ENCODE data around the gene ZNF70.

Gene ZNF70

GRCh38 chr22:23715806-23716375 lies 35.0 kb downstream of the ZNF70 start:
- no peak for DNase-seq

DNA sequence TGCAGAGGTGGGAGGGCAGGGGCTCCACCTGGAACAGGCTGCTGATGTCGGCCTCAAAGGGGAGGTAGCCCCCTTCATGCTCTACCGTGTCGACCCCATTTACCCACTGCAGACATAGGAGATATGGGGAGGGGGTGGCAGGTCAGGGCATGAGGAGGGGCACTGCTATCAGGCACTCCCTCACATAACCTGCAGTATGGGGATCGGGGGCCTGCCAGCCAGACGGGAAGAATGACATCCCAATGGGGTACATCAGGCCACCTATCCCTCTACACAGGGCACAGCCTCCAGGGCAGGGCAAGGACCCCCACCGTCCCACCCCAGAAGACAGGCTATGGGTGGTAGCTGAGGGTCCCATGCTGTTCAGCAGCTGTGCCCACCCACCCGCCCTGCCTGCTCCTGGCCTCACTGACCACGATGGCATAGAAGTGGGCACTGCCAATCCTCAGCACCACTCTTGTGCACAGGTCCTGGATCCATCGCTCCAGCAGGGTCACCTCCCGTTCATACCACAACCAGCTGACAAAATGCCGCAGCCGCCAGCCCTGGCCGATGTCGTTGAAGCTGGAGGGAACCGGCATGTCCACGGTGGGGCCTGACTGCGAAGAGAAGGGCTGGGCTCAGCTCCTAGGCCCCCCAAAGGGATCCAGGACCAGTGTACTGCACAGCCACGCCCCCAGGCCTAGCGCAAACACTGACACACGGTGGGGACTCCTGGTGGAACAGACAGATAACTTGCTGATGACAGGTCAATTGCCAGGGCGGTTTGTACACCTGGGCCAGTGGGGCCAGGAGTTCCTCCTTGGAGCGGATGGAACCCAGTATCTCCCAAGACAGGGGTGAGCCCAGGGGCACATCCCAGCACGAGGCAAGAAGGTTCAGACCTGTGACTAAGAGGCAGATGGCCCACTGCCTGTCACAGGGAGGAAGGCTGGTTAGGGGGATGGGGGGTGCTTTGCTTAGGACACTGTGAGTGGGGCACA lies 36.0 kb downstream of the ZNF70 start:
- DNase-seq, result no peak

DNA sequence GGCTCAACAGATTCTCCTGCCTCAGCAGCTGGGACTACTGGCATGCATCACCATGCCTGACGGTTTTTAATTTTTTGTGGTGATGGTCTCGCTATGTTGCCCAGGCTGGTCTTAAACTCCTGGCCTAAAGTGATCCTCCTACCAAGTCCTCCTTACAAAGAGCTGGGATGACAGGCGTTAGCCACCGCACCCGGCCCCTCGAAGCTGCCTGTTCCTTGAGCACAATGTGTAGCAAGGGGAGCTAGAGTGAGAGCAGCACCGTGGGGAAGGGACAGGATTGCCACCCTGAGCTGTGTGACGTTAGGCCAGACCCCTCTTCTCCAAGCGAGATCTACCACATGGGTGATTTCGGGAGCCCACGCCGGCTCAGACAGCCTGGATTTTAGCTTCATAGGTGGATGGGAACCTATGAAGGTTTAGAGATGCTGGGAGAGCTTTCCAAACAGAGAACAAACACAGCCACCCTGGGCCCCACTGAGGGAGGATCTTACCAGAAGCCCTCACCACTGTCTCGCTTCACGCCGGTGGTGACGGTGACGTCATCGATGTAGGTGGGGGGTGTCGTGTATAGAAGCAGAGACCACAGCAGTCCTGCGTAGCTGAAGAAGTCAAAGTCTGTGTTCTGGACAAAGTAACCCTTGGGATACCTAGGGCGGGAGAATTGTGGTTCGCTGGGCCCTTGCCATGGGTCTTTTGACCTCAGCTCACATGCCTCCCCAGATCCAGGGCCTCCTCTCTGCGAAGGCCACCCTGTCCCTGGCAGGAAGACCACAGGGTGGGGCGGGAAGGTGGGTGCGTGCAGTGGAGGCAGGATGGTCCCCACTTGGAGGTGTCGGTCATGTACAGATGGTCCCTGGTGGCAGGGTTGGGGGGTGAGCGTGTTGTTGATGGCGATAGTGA lies 37.0 kb downstream of the ZNF70 start:
- no peak for DNase-seq

DNA sequence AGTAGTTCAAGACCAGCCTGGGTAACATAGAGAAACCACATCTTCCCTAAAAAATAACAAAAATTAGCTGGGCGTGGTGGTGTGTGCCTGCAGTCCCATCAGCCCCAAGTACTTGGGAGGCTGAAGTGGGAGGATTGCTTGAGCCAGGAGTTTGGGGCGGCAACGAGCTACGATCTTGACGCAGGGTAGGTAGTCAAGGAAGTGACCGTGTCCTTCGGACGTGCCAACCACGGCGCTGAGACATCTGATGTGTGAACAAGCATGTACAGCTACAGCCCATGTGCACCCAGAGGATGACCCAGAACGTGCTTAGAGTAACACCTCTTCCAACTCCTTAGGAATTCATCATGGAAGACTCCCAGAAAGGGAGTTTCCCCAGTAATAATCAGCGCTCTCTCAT lies 38.7 kb downstream of the ZNF70 start:
- no peak for DNase-seq

- no peak for DNase-seq
These were observed 41.8 kb downstream of the ZNF70 start for GRCh38 chr22:23709107-23709506.

DNA sequence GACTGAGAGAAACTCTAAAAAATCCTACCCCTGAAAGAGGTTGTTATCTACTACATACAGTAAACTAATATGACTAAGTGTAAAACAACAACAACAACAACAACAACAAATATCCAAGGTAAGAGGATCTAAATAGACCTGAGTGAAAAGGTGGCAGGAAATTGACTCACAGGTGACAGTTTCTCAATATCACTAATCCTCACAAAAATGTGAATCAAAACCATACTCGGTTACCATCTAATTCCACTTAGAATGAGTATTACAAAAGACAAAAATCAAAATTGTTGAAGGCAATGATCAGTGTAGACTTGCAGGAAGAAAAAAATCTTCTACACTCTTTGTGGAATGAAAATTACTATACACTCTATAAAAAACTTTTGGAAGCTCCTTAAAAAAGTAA lies 42.6 kb downstream of the ZNF70 start:
- no peak for DNase-seq

DNA sequence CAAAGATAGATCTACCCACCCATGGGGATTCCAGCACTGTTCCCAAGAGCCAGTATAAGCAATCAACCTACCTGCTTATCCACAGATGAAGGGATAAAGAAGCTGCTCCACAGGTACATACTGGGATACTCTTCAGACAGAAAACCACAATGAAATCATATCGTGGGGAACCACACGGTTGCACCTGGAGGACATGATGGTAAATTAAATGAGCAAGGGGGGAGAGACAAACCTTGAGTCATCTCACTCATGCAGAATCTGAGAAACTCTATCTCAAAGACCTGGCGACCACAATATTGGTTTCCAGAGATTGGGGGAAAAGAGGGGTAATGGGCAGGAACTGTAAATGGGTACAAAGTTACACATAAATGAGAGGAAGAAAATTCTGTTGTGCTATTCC lies 45.6 kb downstream of the ZNF70 start:
- no peak for DNase-seq

GRCh38 chr22:23704829-23705228 lies 46.1 kb downstream of the ZNF70 start:
- DNase-seq, result no peak

DNA sequence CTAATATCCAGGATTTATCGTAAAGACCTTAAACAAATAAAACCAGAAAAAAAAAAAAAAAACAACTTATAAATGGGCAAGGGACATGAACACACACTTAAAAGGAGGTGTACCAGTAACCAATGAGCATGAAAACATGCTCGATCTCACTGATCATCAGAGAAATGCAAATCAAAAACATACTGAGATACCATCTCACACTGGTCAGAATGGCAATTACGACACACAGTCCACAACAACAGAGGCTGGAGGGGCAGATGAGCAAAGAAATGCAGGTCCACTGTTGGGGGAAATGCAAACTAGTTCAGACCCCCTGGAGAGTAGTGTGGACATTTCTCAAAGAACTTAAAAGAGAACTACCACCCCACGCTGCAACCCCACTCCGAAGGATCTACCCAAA lies 46.9 kb downstream of the ZNF70 start:
- DNase-seq, result no peak

DNA sequence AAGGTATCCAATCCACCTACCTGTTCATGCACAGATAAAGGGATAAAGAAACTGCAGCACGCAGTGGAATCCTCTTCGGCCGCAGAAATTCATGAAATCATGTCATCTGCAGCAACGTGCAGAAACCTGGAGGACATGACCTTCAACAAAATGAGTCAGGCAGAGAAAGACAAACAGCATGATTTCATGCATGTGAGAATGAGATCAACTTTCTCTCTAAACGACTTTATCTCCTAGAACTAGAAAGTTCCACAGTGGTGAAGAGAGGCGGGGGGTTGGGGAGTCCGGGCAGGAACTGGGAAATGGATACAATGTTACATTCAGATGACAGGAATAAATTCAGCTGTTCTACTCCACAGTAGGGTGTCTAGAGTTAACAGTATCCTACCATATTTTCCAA lies 50.2 kb downstream of the ZNF70 start:
- DNase-seq, result no peak

- no peak for DNase-seq
These were observed 52.2 kb downstream of the ZNF70 start for GRCh38 chr22:23698673-23699235.

GRCh38 chr22:23698094-23698493 lies 52.8 kb downstream of the ZNF70 start:
- DNase-seq, result no peak

DNA sequence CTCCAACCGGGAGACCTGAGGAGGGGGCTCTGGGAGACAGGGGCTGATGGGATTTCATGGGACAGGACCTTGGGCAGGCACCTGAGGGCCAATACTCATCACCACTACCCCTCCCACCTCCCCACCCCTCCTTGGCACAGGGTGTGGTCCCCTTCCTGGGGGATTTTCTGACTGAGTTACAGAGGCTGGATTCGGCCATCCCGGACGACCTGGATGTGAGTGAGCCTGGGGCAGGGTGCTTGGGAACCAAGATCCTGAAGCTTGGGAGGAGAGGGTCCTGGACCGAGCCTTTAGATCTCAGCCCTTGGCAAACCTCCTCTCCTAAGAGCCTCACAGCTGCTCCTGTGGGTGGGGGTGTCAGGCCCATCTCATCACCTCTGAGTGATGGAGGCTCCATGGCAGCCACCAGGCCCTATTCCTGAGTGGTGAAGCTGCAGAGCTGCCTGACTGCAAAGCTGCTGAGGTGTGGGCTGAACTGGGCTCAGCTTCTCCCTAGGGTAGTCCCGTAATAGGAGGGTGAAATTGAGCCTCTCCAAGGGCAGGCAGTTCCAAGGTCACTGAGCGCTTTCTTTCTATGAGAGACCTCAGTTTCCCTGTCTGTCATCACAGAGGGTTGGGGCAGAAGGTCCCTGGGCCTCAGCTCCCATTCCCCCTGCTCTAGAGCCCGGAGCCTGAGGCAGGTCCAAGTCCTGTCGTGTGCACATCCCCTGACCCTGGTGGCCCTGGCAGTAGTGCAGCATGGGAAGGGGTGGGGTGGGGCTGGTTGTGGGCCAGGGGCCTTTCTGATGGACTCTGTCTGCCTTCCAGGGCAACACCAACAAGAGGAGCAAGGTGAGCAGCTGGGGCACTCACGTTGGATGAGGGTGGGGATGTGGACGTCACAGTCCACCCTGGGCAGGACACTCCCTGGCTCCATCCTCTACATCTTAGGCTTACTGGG lies 53.6 kb downstream of the ZNF70 start:
- no peak for DNase-seq

DNA sequence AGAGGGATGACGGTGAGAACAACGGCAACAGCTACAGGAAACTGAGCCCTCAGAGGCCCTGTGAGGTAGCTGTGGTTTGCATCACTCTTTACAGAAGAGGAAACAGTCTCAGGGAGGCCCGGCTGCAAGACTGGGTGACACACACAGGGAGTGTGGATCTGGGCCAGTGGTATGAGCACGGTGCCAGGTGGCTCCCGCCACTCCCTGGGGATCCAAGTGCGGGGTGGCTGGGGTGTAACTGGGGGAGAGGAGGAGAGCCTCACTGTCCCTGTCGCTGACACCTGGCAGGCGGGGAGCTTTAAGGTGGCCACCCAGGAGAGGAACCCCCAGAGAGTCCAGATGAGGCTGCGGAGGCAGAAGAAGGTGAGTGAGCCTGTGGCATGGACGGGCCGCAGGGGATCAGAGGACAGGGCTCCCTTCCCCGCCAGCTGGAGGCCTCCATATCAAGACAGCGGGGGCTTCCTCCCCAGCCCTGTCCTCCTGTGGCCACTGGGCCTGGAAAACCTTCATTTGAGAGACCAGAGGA lies 54.5 kb downstream of the ZNF70 start:
- DNase-seq, result peak; percentile 83

DNA sequence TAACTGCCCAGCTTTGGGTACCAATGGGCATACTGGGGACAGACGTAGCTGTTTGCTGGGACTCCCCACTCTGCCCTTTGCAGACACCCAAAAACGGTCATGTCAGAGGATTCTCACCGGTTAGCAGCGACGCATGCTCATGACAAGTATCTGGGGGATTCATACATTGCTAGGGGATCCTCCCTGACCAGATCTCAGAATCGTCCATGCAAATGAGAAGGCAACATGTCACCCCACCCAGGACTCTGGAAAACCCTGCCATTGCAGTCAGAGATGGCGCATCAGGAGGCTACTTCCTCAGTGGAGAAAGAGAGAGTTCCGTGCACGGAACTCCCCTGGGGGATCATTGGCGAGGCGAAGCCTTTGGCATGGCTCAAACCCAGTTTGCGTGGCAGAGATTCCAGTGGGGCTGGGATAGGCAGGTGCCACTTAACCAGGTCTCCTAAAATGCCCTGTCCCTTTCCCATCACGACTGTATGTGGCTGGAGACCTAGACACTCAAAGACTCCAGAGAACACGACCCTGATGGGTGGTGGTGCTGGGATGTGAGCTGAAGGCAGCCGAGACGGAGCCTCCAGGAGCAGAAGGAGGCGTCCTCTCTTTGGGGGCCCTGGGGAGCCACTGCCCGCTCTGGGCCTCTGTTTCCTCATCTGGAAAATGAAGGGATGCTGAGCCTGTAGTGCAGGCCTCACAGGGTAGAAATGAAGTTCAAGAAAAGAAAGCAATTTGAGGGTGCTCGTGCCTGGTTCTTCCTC lies 55.2 kb downstream of the ZNF70 start:
- DNase-seq, result no peak

DNA sequence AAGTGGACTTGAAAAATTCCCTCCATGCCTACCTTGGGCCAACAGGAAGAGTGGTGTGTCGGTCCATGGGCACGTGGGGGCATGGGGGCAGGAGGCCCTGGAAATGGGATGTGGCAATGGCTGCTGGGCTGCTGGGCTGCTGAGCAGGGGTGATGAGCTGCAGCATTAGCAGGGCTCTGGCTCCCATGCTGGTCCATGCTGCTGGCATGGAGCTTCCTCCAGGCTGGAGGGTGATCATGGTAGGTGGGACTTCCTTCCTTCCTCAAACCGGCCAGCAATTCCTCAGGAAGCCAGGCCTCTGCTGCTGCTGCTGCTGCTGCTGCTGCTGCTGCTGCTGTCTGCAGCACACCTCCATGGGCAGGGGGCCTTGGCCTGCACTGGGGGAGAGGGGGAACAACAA lies 55.8 kb downstream of the ZNF70 start:
- no peak for DNase-seq

DNA sequence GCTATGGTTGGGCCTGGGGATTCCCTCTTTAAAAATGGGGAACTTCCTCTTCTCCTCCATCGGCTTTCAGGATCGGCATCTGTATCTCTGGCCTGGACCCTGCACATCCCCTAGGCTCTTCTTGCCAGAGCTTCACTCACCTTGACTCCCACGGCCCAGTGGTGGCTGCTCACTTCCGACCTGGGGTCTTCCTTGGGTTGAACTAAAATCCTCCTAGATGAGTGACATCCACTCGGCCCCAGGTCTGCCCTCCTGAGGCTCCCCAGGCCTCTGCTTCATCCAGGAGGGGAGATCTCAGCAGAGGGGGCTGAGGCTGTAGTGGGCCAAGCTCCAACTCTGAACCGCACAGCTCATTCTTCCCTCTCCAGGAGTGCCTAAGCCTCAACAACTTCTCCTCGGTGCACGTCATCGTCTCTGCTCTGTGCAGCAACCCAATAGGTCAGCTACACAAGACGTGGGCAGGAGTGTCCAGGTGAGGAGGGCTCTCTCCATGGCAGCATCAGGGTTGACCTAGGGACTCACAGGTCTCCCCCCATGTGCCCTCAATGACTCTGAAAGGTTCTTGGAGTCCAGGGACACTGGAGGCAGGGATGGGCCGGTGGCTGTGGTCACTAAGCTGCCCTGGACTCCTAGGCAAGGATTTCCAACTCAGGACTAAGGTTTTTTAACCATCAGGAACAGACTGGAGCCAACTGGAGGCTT lies 56.8 kb downstream of the ZNF70 start:
- no peak for DNase-seq

DNA sequence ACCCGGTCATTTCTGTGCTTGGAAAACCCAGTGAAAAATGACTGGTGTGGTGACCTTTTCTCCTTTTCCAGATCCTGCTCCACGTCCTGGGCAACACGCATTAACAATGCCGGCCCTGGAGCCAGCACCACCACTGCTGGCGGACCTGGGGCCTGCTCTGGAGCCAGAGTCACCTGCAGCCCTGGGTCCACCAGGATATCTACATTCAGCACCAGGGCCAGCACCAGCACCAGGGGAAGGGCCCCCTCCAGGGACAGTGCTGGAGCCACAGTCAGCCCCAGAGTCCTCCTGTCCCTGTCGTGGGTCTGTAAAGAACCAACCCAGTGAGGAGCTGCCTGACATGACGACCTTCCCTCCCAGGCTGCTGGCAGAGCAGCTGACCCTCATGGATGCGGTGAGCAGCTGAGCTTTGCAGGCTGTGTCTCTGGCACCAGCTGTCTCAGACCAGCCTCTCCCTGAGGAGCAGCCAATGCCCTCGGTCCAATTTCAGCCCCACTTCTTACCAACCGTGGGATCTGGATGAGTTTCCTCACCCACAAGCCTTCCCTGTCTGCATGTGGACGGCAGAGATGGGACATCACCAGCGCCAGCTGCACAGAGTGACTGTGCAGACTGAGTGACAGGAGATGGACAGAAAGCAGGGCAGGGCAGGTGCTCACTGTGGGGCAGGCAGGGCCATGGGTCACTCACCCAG lies 58.2 kb downstream of the ZNF70 start:
- no peak for DNase-seq

- no peak for DNase-seq
These were observed 59.0 kb downstream of the ZNF70 start for GRCh38 chr22:23691748-23692423.
